Femur (tissue), 1 donor: ENCODE data around the gene MAGOHB.
"Not testable (repeated sequence)": the region's sequence is repeated elsewhere in the genome, so short reads cannot be mapped to it uniquely, and the experiment has no call there.

Source experiments
- DNase-seq: peaks from one replicate; pipeline ENCODE4 v3.0.0-alpha.2; 2017

MAGOHB gene

GRCh38 chr12:10613349-10614055 is at the start of gene MAGOHB:
Gene MAGOHB, minus strand, starts transcription at chr12:10613609. Its CDS starts 77 bp downstream, at chr12:10613532.
- peak; percentile 98 for DNase-seq

- DNase-seq = no peak
These were observed 47.9 kb upstream of the MAGOHB start for GRCh38 chr12:10661338-10661737.

GRCh38 chr12:10654003-10654402 is 40.6 kb upstream of the MAGOHB start:
- DNase-seq = no peak

GRCh38 chr12:10652192-10652591 is 38.8 kb upstream of the MAGOHB start:
- no peak for DNase-seq

- not testable (repeated sequence) for DNase-seq
These were observed 33.2 kb upstream of the MAGOHB start for GRCh38 chr12:10646576-10646975.

- DNase-seq = no peak
These were observed 32.5 kb upstream of the MAGOHB start for GRCh38 chr12:10645910-10646309.

GRCh38 chr12:10641735-10642500 is 28.5 kb upstream of the MAGOHB start:
- peak; percentile 20 for DNase-seq

- DNase-seq = no peak
These were observed 25.3 kb upstream of the MAGOHB start for GRCh38 chr12:10638728-10639127.

GRCh38 chr12:10636611-10637010 is 23.2 kb upstream of the MAGOHB start:
- DNase-seq = no peak

GRCh38 chr12:10636124-10636523 is 22.7 kb upstream of the MAGOHB start:
- DNase-seq = no peak

GRCh38 chr12:10635306-10635705 is 21.9 kb upstream of the MAGOHB start:
- DNase-seq = no peak

- no peak for DNase-seq
These were observed 21.0 kb upstream of the MAGOHB start for GRCh38 chr12:10634427-10634826.

- no peak for DNase-seq
These were observed 20.1 kb upstream of the MAGOHB start for GRCh38 chr12:10633541-10633940.

GRCh38 chr12:10632226-10632625 is 18.8 kb upstream of the MAGOHB start:
- DNase-seq = no peak

GRCh38 chr12:10624605-10625004 is 11.2 kb upstream of the MAGOHB start:
- DNase-seq = no peak

GRCh38 chr12:10623131-10623530 is 9.7 kb upstream of the MAGOHB start:
- DNase-seq = no peak

GRCh38 chr12:10621278-10621677 is 7.9 kb upstream of the MAGOHB start:
- DNase-seq = no peak

- DNase-seq = no peak
These were observed 6.8 kb upstream of the MAGOHB start for GRCh38 chr12:10620078-10620779.

GRCh38 chr12:10618338-10618987 is 5.1 kb upstream of the MAGOHB start:
- no peak for DNase-seq

GRCh38 chr12:10617863-10618262 is 4.5 kb upstream of the MAGOHB start:
- DNase-seq = no peak

GRCh38 chr12:10615532-10615931 is 2.1 kb upstream of the MAGOHB start:
- no peak for DNase-seq

- DNase-seq = no peak
These were observed 604 bp upstream of the MAGOHB start for GRCh38 chr12:10614056-10614370.

GRCh38 chr12:10612984-10613348 is 443 bp downstream of the MAGOHB start:
- no peak for DNase-seq
